ENCODE results near the gene UFD1.

DNA sequence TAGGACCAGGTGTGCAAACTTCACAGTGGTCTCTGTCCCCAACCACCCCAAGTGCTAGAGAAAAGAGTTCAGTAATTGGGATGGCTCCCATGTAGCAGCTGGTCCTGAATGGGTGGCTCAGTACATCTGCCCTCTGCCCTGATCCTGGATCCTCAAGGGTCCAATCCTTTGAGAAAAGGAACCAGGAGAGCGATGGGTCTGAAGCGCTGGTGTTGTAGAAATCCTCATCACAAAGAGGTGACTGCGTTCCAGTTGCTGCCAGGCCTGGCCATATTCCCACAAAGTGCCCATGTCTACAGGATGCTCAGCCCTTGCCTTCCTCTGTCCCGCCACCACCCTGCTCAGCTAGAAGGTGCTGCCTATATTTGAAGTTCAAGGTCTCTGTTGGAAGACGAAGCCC, 25.3 kb downstream of the UFD1 start:
- TF ChIP-seq, protein P1, sequence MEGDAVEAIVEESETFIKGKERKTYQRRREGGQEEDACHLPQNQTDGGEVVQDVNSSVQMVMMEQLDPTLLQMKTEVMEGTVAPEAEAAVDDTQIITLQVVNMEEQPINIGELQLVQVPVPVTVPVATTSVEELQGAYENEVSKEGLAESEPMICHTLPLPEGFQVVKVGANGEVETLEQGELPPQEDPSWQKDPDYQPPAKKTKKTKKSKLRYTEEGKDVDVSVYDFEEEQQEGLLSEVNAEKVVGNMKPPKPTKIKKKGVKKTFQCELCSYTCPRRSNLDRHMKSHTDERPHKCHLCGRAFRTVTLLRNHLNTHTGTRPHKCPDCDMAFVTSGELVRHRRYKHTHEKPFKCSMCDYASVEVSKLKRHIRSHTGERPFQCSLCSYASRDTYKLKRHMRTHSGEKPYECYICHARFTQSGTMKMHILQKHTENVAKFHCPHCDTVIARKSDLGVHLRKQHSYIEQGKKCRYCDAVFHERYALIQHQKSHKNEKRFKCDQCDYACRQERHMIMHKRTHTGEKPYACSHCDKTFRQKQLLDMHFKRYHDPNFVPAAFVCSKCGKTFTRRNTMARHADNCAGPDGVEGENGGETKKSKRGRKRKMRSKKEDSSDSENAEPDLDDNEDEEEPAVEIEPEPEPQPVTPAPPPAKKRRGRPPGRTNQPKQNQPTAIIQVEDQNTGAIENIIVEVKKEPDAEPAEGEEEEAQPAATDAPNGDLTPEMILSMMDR (conservative IDR thresholded peaks at IDR 0.05 in 1 of 2, IDR thresholded peaks at IDR 0.05 in 1 of 2; ENCODE audit: extremely low read depth in 1 of 2, insufficient read depth in 1 of 2, low read depth in 1 of 2, low read length in 2 of 2), result no peak
- no peak for TF ChIP-seq EZH2 (IDR thresholded peaks at IDR 0.05; ENCODE audit: borderline replicate concordance, low read length)
